HUDEP-2 (cell line): ENCODE data around the gene PLCH1.
"Not testable (repeated sequence)": the region's sequence is repeated elsewhere in the genome, so short reads cannot be mapped to it uniquely, and the experiment has no call there.

Experiments used
- DNase-seq, 76 experiments: peaks; one replicate each; lab custom pipeline; 2025; ENCODE audit not compliant: unreplicated experiment in 76 of 76; lab: John Stamatoyannopoulos, UW

The PLCH1 gene

GRCh38 chr3:155394896-155395295, 350.0 kb downstream of the PLCH1 start:
- DNase-seq: not testable (repeated sequence)

GRCh38 chr3:155394240-155394639, 350.6 kb downstream of the PLCH1 start:
- DNase-seq: no peak

- no peak for DNase-seq
Observed at GRCh38 chr3:155393316-155393715, 351.6 kb downstream of the PLCH1 start.

GRCh38 chr3:155392138-155392537, 352.7 kb downstream of the PLCH1 start:
- DNase-seq: no peak

GRCh38 chr3:155391551-155391958, 353.3 kb downstream of the PLCH1 start:
- DNase-seq: no peak

- no peak for DNase-seq
Observed at GRCh38 chr3:155391104-155391503, 353.8 kb downstream of the PLCH1 start.

GRCh38 chr3:155390351-155390750, 354.5 kb downstream of the PLCH1 start:
- no peak for DNase-seq

GRCh38 chr3:155388417-155388816, 356.5 kb downstream of the PLCH1 start:
- DNase-seq: no peak

- DNase-seq: no peak
Observed at GRCh38 chr3:155387571-155387970, 357.3 kb downstream of the PLCH1 start.

GRCh38 chr3:155386919-155387318, 358.0 kb downstream of the PLCH1 start:
- no peak for DNase-seq

GRCh38 chr3:155385896-155386625, 358.8 kb downstream of the PLCH1 start:
- no peak for DNase-seq

- DNase-seq: peak in 53 of 76 experiments; percentile 1 to 74 (median 33)
Observed at GRCh38 chr3:155382396-155383042, 362.4 kb downstream of the PLCH1 start.

GRCh38 chr3:155377847-155378246, 367.0 kb downstream of the PLCH1 start:
- no peak for DNase-seq

GRCh38 chr3:155377071-155377470, 367.8 kb downstream of the PLCH1 start:
- DNase-seq: no peak

GRCh38 chr3:155372281-155372680, 372.6 kb downstream of the PLCH1 start:
- no peak for DNase-seq

- no peak for DNase-seq
Observed at GRCh38 chr3:155370764-155371503, 373.9 kb downstream of the PLCH1 start.

GRCh38 chr3:155370198-155370597, 374.7 kb downstream of the PLCH1 start:
- DNase-seq: no peak

GRCh38 chr3:155369735-155370134, 375.1 kb downstream of the PLCH1 start:
- no peak for DNase-seq

- DNase-seq: no peak
Observed at GRCh38 chr3:155369244-155369643, 375.6 kb downstream of the PLCH1 start.

- no peak for DNase-seq
Observed at GRCh38 chr3:155368786-155369185, 376.1 kb downstream of the PLCH1 start.

- DNase-seq: no peak
Observed at GRCh38 chr3:155367506-155367905, 377.4 kb downstream of the PLCH1 start.
